RPMI8226 (cell line): ENCODE results near the gene STK4.

Experiments
- DNase-seq: peaks from one replicate; pipeline ENCODE4 v3.0.0-alpha.2; 2015

Gene STK4

DNA sequence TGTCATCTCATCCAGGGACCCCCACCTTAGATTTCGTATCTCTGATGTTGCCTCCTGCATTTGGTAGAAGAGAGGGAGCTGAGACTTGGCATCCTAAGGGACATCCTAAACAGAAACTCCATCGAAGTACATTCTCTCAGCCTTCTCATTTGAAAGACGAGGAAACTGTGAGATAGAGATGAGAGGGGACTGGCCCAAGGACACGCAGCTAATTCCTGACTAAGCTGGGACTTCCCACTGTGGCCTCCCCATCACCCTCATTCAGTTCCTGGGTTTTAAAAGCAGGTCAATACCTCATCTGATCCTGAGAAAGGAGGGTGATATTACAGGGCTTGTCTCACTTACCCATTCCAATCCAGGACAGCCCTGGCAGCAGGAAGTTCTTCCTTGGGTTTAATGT lies 149.5 kb downstream of the STK4 start:
- no peak for DNase-seq

DNA sequence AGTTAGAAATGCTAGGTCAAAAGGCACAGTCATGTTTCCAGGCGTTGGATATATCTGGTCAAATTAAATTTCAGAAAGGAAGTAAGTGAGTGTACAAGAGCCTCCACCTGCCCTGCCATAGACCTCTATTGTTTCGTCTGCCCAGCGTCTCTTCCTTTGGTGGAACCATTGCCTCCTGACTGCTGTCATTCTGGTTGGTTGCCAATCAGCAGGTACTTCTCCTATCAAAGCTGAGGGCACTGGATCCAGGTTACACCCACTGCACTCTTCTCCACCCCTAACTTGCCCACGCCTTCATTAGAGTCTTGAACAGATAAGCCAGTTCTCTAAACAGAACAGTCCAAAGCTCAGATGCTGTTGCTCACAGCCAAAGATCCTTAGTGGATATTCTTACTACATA lies 151.3 kb downstream of the STK4 start:
- DNase-seq = peak; percentile 22

DNA sequence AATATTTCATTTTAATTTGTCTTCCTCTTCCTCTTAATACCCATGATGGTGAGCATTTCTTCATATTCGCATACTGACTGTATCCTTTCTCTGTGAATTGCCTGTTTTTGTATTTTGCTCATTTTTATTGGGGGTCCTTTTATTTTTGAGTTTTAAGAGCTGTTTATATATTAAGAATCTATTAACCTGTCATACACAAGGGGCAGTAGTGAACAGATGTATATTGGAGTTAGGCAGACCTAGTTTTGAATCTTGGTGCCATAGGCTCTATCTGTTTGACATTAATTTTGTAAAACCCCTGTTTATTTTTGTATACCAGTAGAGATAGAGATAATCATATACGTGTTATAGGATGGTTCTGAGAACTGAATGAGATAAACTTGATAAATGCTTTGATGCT lies 151.7 kb downstream of the STK4 start:
- no peak for DNase-seq

DNA sequence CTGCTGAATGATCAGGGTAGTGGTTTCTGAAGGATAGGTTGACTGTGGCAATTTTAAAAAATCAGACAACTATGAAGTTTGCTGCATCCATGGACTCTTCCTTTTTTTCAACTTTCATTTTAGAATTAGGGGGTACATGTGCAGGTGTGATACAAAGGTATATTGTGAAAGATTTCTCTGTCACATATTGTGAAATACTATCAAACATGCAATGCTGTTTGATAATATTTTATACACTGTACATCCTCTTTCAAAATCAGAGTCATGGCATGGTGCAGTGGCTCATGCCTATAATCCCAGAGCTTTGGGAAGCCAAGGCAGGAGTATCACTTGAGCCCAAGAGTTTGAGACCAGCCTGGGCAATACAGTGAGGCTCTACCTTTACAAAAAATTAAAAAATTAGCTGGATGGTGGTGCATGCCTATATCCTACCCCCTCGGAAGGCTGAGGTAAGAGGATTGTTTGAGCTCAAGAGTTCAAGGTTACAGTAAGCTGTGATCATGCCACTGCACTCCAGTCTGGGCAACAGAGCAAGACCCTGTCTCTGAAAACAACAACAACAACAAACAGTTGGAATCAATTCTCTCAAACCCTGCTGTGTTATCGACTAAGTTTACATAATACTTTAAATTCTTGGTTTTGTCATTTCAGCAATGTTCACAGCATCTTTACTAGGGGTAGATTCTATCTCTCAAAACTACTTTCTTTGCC lies 153.4 kb downstream of the STK4 start:
- DNase-seq = no peak

DNA sequence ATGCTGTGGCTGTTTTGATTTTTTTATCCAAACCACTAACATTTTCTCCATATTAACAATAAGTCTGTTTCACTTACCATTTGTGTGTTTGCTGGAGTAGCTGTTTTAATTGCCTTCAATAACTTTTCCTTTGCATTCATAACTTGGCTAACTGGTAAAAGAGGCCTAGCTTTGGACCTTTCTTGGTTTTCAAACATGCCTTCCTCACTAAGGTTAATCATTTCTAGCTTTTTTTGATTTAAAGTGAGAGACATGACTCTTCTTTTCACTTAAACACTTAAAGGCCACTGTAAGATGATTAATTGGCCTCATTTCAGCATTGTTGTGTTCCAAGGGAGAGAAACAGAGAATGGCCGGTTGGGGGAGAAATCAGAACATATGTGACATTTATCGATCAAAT lies 155.1 kb downstream of the STK4 start:
- DNase-seq = no peak

DNA sequence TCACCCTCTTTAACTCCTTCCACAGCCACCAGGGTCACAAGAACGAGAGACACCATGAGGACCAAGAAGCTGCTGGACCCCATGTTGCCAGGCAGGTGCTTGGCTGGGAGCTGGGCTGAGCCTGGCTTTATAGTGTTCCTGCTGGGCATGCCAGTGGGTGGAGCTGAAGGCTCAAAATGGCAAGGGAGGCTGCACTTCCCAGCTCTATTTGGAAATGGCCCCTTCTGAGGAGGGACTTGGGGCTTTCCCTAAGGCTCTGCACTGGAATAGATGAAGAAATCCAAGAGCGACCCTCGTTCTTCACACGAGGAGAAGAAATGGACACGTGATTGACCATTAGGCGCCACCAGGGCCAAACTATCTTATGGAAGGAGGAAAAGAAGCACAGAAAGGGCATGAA lies 158.1 kb downstream of the STK4 start, which contains the start of gene WFDC12:
Gene WFDC12, minus strand, starts transcription at position 101 of the 400 bp plus-strand sequence. Its CDS starts 18 bp downstream, at position 83.
- DNase-seq = no peak

DNA sequence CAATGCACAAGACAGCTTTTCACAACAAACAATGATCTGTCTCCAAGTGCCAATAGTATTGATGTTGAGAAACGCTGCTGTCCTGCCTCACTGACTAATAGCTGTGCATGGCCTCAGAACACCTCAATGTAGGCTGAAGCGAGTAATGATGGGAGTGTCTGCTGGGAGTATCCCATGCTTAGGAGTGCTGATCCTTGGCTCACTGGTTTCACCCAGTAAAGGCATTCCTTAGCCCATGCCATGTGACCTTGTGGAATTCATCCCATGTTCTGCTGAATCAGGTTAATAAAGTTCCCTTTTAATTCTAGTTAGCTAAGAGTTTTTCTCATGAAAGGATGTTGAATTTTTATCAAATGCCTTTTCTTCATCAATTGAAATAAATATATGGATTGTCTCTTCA lies 161.8 kb downstream of the STK4 start:
- no peak for DNase-seq
